ENCODE measurements around the gene SCG2.
A peak's percentile ranks its signal among the peaks of the same experiment; 100 is the strongest.

Gene SCG2

DNA sequence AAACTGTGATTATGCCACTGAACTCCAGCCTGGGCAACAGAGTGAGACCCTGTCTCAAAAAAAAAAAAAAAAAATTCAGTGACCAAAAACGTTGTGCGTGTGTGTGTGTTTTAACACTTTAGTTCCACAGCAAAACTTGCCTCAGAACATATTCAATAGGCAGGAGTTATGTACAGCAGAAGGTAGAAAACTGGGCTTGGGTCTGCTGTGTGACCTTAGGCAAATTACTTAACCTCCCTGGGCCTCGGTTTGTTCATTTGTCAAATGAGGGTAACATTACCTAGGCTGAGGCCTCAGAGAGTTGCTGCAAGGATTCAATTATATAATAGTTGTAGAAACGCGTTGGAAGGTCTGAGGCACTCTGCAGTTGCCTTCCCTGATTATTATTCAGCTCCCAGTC is 10.3 kb upstream of the SCG2 start:
- POLR2A ChIA-PET: no interaction called here
- H3K4me1 ChIP-seq (ENCODE audit: control insufficient read depth, insufficient read depth, low read length): peaks cover 4% of the 10 kb centered on the region
- CTCF ChIA-PET: interaction anchor here (1.0 kb wide), 1 partner anchor 25 kb away, joined by 4 read pairs; no protein-coding TSS in a partner anchor

DNA sequence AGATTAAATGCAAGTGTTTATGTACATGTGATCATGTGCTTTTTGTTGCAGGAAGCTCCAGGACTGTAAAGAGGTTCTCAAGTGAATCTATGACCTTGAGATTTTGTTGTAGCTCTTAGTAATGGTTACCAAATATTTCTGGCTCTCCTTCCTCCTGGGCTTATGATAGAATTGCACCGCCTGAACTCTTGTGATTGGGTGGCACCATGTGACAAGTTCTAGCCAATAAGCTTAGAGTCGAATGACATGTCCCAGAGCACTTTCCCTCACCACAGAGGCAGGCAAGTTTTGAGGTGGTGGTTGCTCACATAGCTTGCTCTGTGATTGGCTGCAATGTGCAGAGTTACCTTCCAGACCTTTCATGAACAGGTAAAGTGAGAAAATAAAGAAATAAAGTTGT is 8.9 kb upstream of the SCG2 start:
- POLR2A ChIA-PET: no interaction called here
- Histone ChIP-seq H3K27ac (ENCODE audit: extremely low read depth, low read depth, low read length) (no peak overlapping the region), H3K4me3 (ENCODE audit: low read depth, low read length) (no peak overlapping the region), H3K36me3 (ENCODE audit: control insufficient read depth in 2 of 2, insufficient read depth in 1 of 2, low read length in 2 of 2) (no peaks in the 10 kb centered on the region), H3K4me1 (ENCODE audit: control insufficient read depth, insufficient read depth, low read length) (peaks cover 4% of the 10 kb centered on the region), H3K9me3 (ENCODE audit: control insufficient read depth, insufficient read depth, low read depth, low read length) (no peaks in the 10 kb centered on the region)
- CTCF ChIA-PET: interaction anchor here (0.5 to 1.1 kb wide), 4 partner anchors 9 to 345 kb away, joined by 3 to 5 read pairs (median 4); partner anchors contain the start of gene SCG2
- TF ChIP-seq, protein P1, sequence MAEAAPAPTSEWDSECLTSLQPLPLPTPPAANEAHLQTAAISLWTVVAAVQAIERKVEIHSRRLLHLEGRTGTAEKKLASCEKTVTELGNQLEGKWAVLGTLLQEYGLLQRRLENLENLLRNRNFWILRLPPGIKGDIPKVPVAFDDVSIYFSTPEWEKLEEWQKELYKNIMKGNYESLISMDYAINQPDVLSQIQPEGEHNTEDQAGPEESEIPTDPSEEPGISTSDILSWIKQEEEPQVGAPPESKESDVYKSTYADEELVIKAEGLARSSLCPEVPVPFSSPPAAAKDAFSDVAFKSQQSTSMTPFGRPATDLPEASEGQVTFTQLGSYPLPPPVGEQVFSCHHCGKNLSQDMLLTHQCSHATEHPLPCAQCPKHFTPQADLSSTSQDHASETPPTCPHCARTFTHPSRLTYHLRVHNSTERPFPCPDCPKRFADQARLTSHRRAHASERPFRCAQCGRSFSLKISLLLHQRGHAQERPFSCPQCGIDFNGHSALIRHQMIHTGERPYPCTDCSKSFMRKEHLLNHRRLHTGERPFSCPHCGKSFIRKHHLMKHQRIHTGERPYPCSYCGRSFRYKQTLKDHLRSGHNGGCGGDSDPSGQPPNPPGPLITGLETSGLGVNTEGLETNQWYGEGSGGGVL (tag by site-specific recombination; IDR thresholded peaks at IDR 0.05): no peak

More for the DNA sequence above, 10.3 kb upstream of the SCG2 start:
- no peak for TF ChIP-seq FEZF1 (tag by site-specific recombination; IDR thresholded peaks at IDR 0.05)
- TF ChIP-seq ZNF768 (tag by site-specific recombination; IDR thresholded peaks at IDR 0.05): 0 out of 2 replicates have a peak, but pooled peaks have one; percentile 44
- Histone ChIP-seq H3K27ac (ENCODE audit: extremely low read depth, low read depth, low read length) (no peak overlapping the region), H3K36me3 (ENCODE audit: control insufficient read depth in 2 of 2, insufficient read depth in 1 of 2, low read length in 2 of 2) (no peaks in the 10 kb centered on the region), H3K4me3 (ENCODE audit: low read depth, low read length) (peak overlapping the region; percentile 29), H3K9me3 (ENCODE audit: control insufficient read depth, insufficient read depth, low read depth, low read length) (no peaks in the 10 kb centered on the region)

DNA sequence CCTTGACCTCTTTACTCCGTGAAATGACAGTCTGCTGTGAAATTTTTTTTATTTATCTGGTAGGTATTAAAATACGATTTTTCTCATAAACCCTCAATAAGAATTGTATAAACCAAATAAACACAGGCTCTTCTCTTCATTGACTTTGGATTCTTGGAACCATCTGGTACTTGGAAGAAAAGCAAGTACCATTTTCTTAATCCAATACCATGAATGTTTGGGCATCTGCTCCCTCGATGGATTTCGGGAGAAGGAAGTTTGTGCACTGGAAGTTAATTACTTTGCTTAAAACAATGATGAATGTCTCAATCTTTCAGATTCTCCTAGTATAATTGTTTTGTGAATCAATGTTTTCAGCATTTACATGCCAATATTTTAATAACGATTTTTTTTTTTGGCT is 5.3 kb upstream of the SCG2 start:
- H3K36me3 ChIP-seq (ENCODE audit: control insufficient read depth in 2 of 2, insufficient read depth in 1 of 2, low read length in 2 of 2): no peaks in the 10 kb centered on the region
- ChIA-PET CTCF (no interaction called here), POLR2A (no interaction called here)
- TF ChIP-seq, protein P2, sequence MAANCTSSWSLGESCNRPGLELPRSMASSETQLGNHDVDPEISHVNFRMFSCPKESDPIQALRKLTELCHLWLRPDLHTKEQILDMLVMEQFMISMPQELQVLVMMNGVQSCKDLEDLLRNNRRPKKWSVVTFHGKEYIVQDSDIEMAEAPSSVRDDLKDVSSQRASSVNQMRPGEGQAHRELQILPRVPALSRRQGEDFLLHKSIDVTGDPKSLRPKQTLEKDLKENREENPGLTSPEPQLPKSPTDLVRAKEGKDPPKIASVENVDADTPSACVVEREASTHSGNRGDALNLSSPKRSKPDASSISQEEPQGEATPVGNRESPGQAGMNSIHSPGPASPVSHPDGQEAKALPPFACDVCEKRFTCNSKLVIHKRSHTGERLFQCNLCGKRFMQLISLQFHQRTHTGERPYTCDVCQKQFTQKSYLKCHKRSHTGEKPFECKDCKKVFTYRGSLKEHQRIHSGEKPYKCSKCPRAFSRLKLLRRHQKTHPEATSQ (tag by site-specific recombination; IDR thresholded peaks at IDR 0.05): no peak
- TF ChIP-seq, protein P3, sequence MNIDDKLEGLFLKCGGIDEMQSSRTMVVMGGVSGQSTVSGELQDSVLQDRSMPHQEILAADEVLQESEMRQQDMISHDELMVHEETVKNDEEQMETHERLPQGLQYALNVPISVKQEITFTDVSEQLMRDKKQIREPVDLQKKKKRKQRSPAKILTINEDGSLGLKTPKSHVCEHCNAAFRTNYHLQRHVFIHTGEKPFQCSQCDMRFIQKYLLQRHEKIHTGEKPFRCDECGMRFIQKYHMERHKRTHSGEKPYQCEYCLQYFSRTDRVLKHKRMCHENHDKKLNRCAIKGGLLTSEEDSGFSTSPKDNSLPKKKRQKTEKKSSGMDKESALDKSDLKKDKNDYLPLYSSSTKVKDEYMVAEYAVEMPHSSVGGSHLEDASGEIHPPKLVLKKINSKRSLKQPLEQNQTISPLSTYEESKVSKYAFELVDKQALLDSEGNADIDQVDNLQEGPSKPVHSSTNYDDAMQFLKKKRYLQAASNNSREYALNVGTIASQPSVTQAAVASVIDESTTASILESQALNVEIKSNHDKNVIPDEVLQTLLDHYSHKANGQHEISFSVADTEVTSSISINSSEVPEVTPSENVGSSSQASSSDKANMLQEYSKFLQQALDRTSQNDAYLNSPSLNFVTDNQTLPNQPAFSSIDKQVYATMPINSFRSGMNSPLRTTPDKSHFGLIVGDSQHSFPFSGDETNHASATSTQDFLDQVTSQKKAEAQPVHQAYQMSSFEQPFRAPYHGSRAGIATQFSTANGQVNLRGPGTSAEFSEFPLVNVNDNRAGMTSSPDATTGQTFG (tag by site-specific recombination; IDR thresholded peaks at IDR 0.05; ENCODE audit: borderline replicate concordance): no peak
- TF ChIP-seq ZNF596 (tag by site-specific recombination; IDR thresholded peaks at IDR 0.05): no peak
- TF ChIP-seq KLF8 (tag by site-specific recombination; IDR thresholded peaks at IDR 0.05): no peak
- TF ChIP-seq ZNF138 (tag by site-specific recombination; IDR thresholded peaks at IDR 0.05; ENCODE audit: borderline replicate concordance): no peak
- TF ChIP-seq ZNF16 (tag by site-specific recombination; IDR thresholded peaks at IDR 0.05; ENCODE audit: low read depth): no peak
- TF ChIP-seq ZEB2 (tag by site-specific recombination; IDR thresholded peaks at IDR 0.05): no peak
- TF ChIP-seq ZNF585B (tag by site-specific recombination; IDR thresholded peaks at IDR 0.05): no peak
- no peak for TF ChIP-seq ZNF114 (tag by site-specific recombination; IDR thresholded peaks at IDR 0.05)
- no peak for TF ChIP-seq ZNF214 (tag by site-specific recombination; IDR thresholded peaks at IDR 0.05; ENCODE audit: borderline replicate concordance)
- TF ChIP-seq ZNF610 (tag by site-specific recombination; IDR thresholded peaks at IDR 0.05; ENCODE audit: borderline replicate concordance): no peak
- TF ChIP-seq ZNF473 (tag by site-specific recombination; IDR thresholded peaks at IDR 0.05): no peak
- TF ChIP-seq SP7 (tag by site-specific recombination; IDR thresholded peaks at IDR 0.05): no peak
- no peak for TF ChIP-seq ZNF302 (tag by site-specific recombination; IDR thresholded peaks at IDR 0.05; ENCODE audit: low read depth)
- TF ChIP-seq, protein P4, sequence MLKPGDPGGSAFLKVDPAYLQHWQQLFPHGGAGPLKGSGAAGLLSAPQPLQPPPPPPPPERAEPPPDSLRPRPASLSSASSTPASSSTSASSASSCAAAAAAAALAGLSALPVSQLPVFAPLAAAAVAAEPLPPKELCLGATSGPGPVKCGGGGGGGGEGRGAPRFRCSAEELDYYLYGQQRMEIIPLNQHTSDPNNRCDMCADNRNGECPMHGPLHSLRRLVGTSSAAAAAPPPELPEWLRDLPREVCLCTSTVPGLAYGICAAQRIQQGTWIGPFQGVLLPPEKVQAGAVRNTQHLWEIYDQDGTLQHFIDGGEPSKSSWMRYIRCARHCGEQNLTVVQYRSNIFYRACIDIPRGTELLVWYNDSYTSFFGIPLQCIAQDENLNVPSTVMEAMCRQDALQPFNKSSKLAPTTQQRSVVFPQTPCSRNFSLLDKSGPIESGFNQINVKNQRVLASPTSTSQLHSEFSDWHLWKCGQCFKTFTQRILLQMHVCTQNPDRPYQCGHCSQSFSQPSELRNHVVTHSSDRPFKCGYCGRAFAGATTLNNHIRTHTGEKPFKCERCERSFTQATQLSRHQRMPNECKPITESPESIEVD (tag by site-specific recombination; IDR thresholded peaks at IDR 0.05): no peak
- H3K9me3 ChIP-seq (ENCODE audit: control insufficient read depth, insufficient read depth, low read depth, low read length): no peaks in the 10 kb centered on the region
- H3K27ac ChIP-seq (ENCODE audit: extremely low read depth, low read depth, low read length): no peak overlapping the region
- H3K4me3 ChIP-seq (ENCODE audit: low read depth, low read length): no peak overlapping the region
- H3K4me1 ChIP-seq (ENCODE audit: control insufficient read depth, insufficient read depth, low read length): no peaks in the 10 kb centered on the region

All from HEK293 (cell line).